Retinal pigment epithelial cell (primary cell): ENCODE measurements around the gene CREG2.

Experiments used
- DNase-seq: peaks from one replicate; pipeline ENCODE4 v3.0.0-alpha.2; 2010; ENCODE audit warnings: low read depth
- H3K4me3 ChIP-seq: 2 replicates; pipeline ENCODE4 v1.5.1; 2011; ENCODE audit warnings: mild to moderate bottlenecking, low read length, control low read depth, moderate library complexity
- TF ChIP-seq, protein P1 (sequence below): conservative IDR thresholded peaks from 2 replicates; pipeline ENCODE4 v1.5.1; 2011; ENCODE audit warnings: low read depth, low read length, control low read depth, inconsistent platforms

CREG2 gene

DNA sequence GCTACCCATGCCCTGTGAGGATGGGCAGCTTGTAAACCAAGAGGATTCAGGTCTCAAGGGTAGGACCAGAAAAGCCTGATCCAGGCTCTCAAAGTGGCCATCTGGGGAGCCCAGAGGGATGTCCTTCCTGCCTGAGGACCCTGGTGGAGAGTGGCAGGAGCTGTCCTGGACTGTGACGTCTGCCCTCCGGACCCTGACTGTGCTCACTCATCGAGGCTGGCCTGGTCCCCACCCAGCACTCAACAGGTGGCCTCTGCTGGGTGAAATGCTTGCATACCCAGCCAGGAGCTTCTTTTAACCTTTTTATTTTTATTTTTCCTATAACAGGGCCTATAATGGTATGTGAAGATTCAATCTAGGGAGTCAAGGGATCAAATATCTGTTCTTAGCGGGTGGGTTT, 24.5 kb downstream of the CREG2 start:
- no peak overlapping the region for H3K4me3 ChIP-seq
- DNase-seq = no peak
- TF ChIP-seq, protein P1, sequence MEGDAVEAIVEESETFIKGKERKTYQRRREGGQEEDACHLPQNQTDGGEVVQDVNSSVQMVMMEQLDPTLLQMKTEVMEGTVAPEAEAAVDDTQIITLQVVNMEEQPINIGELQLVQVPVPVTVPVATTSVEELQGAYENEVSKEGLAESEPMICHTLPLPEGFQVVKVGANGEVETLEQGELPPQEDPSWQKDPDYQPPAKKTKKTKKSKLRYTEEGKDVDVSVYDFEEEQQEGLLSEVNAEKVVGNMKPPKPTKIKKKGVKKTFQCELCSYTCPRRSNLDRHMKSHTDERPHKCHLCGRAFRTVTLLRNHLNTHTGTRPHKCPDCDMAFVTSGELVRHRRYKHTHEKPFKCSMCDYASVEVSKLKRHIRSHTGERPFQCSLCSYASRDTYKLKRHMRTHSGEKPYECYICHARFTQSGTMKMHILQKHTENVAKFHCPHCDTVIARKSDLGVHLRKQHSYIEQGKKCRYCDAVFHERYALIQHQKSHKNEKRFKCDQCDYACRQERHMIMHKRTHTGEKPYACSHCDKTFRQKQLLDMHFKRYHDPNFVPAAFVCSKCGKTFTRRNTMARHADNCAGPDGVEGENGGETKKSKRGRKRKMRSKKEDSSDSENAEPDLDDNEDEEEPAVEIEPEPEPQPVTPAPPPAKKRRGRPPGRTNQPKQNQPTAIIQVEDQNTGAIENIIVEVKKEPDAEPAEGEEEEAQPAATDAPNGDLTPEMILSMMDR = no peak

DNA sequence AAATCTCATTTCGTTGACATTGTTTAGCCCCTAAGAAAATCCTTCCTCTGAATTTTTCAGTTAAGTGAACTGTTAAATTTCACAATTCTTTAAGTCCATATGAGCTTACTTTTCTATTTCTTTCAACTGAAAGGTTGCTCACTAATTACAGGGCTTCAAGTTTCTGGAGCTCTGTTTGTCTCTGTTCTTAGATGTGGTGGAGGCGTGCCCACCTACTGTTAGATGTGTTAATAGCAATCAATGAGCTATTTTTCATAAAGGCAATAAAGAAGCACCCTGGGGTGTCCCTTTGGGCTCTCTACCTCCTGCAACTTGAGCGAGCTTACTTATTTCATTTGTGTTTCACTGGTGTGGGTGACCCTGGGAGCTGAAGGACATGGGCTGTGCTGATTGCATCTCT, 25.0 kb downstream of the CREG2 start:
- no peak overlapping the region for H3K4me3 ChIP-seq
- DNase-seq = no peak
- TF ChIP-seq, protein P1 = no peak

DNA sequence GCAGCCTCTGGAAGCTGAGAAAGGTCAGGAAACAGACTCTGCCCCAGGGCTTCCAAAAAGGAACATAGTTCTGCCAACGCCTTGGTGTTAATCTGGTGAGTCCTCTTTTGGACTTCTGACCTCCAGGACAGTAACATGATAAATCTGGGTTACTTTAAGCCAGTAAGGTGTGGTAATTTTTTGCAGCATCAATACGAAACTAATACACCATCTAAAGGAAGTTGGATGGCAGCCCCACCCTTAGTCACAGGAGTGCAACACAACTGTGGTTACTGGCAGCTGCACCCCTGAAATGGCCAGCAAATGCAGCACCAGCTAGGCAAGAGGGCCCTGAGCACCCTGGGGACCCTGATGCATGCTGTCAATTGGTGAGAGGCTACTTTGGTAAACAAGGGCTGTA, 25.8 kb downstream of the CREG2 start:
- no peak overlapping the region for H3K4me3 ChIP-seq
- no peak for DNase-seq

DNA sequence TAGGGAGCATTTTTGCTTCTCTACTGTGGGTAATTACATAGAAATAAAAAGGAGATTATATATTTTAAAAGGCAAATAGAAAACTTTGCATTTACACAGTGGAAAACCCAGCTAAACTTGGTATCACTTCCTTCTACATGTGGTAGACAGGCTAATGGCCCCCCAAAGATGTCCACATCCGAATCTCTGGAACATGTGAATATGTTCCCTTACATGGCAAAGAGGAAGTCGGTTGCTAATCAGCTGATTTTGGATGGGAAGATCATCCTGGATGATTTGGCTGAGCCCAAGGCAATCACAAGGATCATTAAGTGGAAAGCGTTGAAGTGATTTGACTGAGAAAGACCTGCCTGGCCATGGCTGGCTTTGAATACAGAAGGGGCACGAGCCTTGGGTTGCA, 26.2 kb downstream of the CREG2 start:
- DNase-seq = no peak
- TF ChIP-seq, protein P1 = no peak
- no peak overlapping the region for H3K4me3 ChIP-seq

More for the DNA sequence above, 25.8 kb downstream of the CREG2 start:
- TF ChIP-seq, protein P1 = no peak

DNA sequence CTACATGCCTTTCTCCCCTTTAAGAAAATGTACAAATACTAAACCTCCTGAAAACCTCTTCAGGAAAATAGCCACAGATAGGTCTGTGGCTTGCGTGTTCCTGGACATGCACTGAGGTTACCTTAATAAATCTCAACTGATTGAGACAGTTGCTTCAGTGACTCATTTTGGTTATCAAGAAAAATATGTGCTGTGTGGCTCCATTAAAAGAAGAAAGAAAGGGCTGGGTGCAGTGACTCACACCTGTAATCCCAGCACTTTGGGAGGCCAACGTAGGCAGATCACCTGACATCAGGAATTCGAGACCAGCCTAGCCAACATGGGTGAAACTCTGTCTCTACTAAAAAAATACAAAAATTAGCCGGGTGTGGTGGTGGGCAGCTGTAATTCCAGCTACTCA, 27.1 kb downstream of the CREG2 start:
- DNase-seq = no peak
- H3K4me3 ChIP-seq = no peak overlapping the region
- TF ChIP-seq, protein P1 = no peak

DNA sequence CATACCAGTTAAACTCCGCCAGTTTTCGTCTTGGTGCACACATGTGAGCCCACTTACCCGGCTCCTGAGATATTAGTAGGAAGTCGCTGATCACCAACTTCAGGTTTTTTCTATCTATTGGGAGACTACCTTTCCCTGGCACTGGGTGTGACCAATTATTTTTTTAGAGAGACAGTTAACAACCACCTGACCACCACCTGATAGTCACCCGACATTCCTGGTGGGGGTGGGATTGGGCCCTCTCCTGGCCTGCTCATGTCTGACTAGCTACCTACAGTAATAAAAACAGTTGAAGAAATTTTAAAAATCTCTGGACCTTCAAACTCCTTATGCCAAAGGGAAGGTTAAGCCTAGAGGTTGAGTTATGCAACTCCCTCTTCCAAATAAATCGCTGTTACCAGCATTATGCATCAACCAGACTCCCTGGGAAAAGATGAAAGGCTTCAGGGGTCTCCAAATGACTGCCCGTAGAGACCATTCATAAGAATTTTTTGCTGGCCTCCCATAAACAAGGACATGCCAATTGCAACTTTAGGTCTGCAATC, 27.8 kb downstream of the CREG2 start:
- no peak for DNase-seq
- TF ChIP-seq, protein P1 = no peak
- H3K4me3 ChIP-seq = no peak overlapping the region

DNA sequence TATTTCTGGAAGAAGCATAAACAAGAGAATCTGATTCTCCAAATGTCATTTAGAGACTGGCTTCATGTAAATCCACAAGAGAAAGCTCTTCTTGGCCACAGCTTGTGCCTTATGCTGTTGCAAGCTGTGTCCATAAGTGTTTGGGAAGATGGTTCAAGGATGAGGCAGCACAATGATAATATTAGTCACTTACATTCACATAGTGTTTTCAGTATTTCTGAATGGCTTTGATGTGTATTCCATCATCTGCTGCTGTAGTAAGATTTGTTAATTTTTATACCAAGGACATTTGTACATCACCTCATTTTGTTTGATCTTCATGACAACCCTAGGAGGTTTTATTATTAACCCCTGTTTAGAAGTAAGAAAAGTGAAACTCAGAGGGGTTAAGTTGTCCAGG, 29.9 kb downstream of the CREG2 start:
- H3K4me3 ChIP-seq = no peak overlapping the region
- TF ChIP-seq, protein P1 = no peak
- DNase-seq = no peak
